Trophoblast cell (in vitro differentiated cells and primary cell): ENCODE results near the gene CACNA1C.
A peak's percentile ranks its signal among the peaks of the same experiment; 100 is the strongest.

Source experiments
- DNase-seq, 2 donors: peaks; one replicate each; pipeline ENCODE4 v3.0.0-alpha.2; 2016
- H2AFZ ChIP-seq: 2 replicates; pipeline ENCODE4 v1.6.1; 2013; ENCODE audit warnings: low read length, moderate library complexity, mild to moderate bottlenecking; ENCODE audit not compliant: insufficient read depth, poor library complexity
- H2AK5ac ChIP-seq: 2 replicates; pipeline ENCODE4 v1.6.1; 2013; ENCODE audit warnings: mild to moderate bottlenecking, low read length
- H2BK120ac ChIP-seq: 2 replicates; pipeline ENCODE4 v1.6.1; 2013; ENCODE audit warnings: low read length, mild to moderate bottlenecking, moderate library complexity; ENCODE audit not compliant: insufficient read depth, poor library complexity
- H2BK12ac ChIP-seq: 2 replicates; pipeline ENCODE4 v1.6.1; 2013; ENCODE audit warnings: mild to moderate bottlenecking, low read length, moderate library complexity
- H2BK5ac ChIP-seq: 2 replicates; pipeline ENCODE4 v1.6.1; 2013; ENCODE audit warnings: low read length, low read depth, moderate library complexity, mild to moderate bottlenecking; ENCODE audit not compliant: poor library complexity
- H3K14ac ChIP-seq: 2 replicates; pipeline ENCODE4 v1.6.1; 2013; ENCODE audit warnings: mild to moderate bottlenecking, low read length
- H3K18ac ChIP-seq: 2 replicates; pipeline ENCODE4 v1.6.1; 2013; ENCODE audit warnings: mild to moderate bottlenecking, low read length
- H3K23ac ChIP-seq: 2 replicates; pipeline ENCODE4 v1.6.1; 2013; ENCODE audit warnings: low read length
- H3K27ac ChIP-seq: 2 replicates; pipeline ENCODE4 v1.5.1; 2013; ENCODE audit warnings: low read depth, mild to moderate bottlenecking, inconsistent platforms, low read length, moderate library complexity
- H3K27me3 ChIP-seq: 2 replicates; pipeline ENCODE4 v1.6.1; 2013; ENCODE audit warnings: inconsistent platforms, mild to moderate bottlenecking, low read length, moderate library complexity; ENCODE audit not compliant: insufficient read depth
- H3K36me3 ChIP-seq, 2 experiments: 1 replicate in 1 of 2; 2 replicates in 1 of 2; pipeline ENCODE4 v1.6.1; 2013; ENCODE audit warnings: low read length in 2 of 2, mild to moderate bottlenecking in 2 of 2, moderate library complexity in 1 of 2; ENCODE audit not compliant: insufficient read depth in 2 of 2, control insufficient read depth in 1 of 2
- H3K4ac ChIP-seq: 2 replicates; pipeline ENCODE4 v1.6.1; 2013; ENCODE audit warnings: low read depth, mild to moderate bottlenecking, low read length, moderate library complexity
- H3K4me1 ChIP-seq, 2 experiments: 1 replicate in 1 of 2; 2 replicates in 1 of 2; pipeline ENCODE4 v1.6.1; 2013; ENCODE audit warnings: low read length in 2 of 2, mild to moderate bottlenecking in 2 of 2, moderate library complexity in 1 of 2; ENCODE audit not compliant: insufficient read depth in 2 of 2, control insufficient read depth in 1 of 2
- H3K4me2 ChIP-seq: 2 replicates; pipeline ENCODE4 v1.6.1; 2013; ENCODE audit warnings: inconsistent platforms, mild to moderate bottlenecking, low read length, moderate library complexity
- H3K4me3 ChIP-seq: 2 replicates; pipeline ENCODE4 v1.5.1; 2013; ENCODE audit warnings: mild to moderate bottlenecking, low read depth, low read length, inconsistent platforms
- H3K79me1 ChIP-seq: one replicate; pipeline ENCODE4 v1.6.1; 2013; ENCODE audit warnings: low read length
- H3K79me2 ChIP-seq: 2 replicates; pipeline ENCODE4 v1.6.1; 2013; ENCODE audit warnings: low read length, mild to moderate bottlenecking; ENCODE audit not compliant: control insufficient read depth, insufficient read depth, poor library complexity
- H3K9ac ChIP-seq: 2 replicates; pipeline ENCODE4 v1.6.1; 2013; ENCODE audit warnings: mild to moderate bottlenecking, low read length
- H3K9me3 ChIP-seq: 2 replicates; pipeline ENCODE4 v1.6.1; 2013; ENCODE audit warnings: low read depth, mild to moderate bottlenecking, control low read depth, inconsistent platforms, low read length; ENCODE audit not compliant: insufficient read depth
- H4K12ac ChIP-seq: 2 replicates; pipeline ENCODE4 v1.6.1; 2013; ENCODE audit warnings: low read depth, mild to moderate bottlenecking, low read length, moderate library complexity
- H4K8ac ChIP-seq: 2 replicates; pipeline ENCODE4 v1.6.1; 2013; ENCODE audit warnings: low read depth, mild to moderate bottlenecking, low read length, moderate library complexity
- H4K91ac ChIP-seq: one replicate; pipeline ENCODE4 v1.6.1; 2013; ENCODE audit warnings: low read depth, mild to moderate bottlenecking, low read length, moderate library complexity
- WGBS: extraction: QIAGEN DNeasy Blood & Tissue Kit; methylation state at CpG from one replicate; pipeline ENCODE4 v1.1.7; 2013; ENCODE audit warnings: missing lambda C conversion rate; ENCODE audit not compliant: insufficient read length, insufficient coverage; ENCODE audit errors: extremely low coverage; 5-methylcytosine and 5-hydroxymethylcytosine counted together

The CACNA1C gene

GRCh38 chr12:2306012-2306411 lies 253.2 kb downstream of the CACNA1C start:
- Histone ChIP-seq H3K79me1 (peaks cover 2% of the 10 kb centered on the region), H3K27ac (no peak overlapping the region), H3K79me2 (no peaks in the 10 kb centered on the region), H3K9ac (no peak overlapping the region), H3K14ac (no peak overlapping the region), H2AFZ (no peak overlapping the region), H4K8ac (no peak overlapping the region), H4K12ac (no peak overlapping the region), H3K23ac (no peak overlapping the region), H3K4ac (no peak overlapping the region), H3K4me2 (no peak overlapping the region), H3K9me3 (peaks cover under 1% of the 10 kb centered on the region), H2BK5ac (no peak overlapping the region), H3K27me3 (no peaks in the 10 kb centered on the region), H3K4me3 (no peak overlapping the region), H4K91ac (no peak overlapping the region), H2BK120ac (no peak overlapping the region), H2BK12ac (no peak overlapping the region), H3K4me1 (peaks cover 8 to 14% of the 10 kb centered on the region in 2 experiments), H2AK5ac (no peak overlapping the region), H3K36me3 (no peaks in the 10 kb centered on the region), H3K18ac (no peak overlapping the region)
- no CpG with 5 or more reads among the region's 3 CpGs for WGBS
- no peak for DNase-seq

DNA sequence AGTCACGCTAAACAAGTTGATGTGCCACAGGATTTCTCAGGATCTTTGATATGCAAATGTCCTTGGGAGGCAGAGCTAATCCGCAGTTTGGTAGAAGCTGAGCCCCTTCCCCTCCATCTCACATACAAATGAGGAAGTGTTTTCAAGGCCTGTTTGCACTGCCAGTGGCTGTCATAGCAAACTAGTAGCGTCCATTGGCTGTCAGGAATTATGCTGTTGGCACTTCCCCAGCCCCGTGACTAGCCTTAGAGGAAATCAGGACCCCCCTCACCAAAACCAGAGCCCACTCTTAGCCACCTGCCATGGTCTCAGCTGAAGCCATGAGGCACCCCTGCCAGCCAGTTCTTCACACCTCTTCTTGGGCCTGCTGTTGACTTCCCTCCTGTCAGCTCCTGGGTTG lies 253.9 kb downstream of the CACNA1C start:
- no peaks in the 10 kb centered on the region for H3K27me3 ChIP-seq
- no peaks in the 10 kb centered on the region for H3K9me3 ChIP-seq
- H2BK120ac ChIP-seq: no peak overlapping the region
- no peak overlapping the region for H4K8ac ChIP-seq
- no peak overlapping the region for H2AFZ ChIP-seq
- no peak overlapping the region for H3K4me2 ChIP-seq
- no peaks in the 10 kb centered on the region for H3K79me1 ChIP-seq
- no peaks in the 10 kb centered on the region for H3K79me2 ChIP-seq
- no peak overlapping the region for H2BK12ac ChIP-seq
- H3K14ac ChIP-seq: no peak overlapping the region
- H2BK5ac ChIP-seq: no peak overlapping the region
- H3K4me3 ChIP-seq: no peak overlapping the region
- H4K91ac ChIP-seq: no peak overlapping the region
- H3K18ac ChIP-seq: peak overlapping the region; percentile 27
- H3K9ac ChIP-seq: no peak overlapping the region
- H2AK5ac ChIP-seq: no peak overlapping the region
- H3K4ac ChIP-seq: no peak overlapping the region
- WGBS: no CpG with 5 or more reads among the region's 4 CpGs
- H3K4me1 ChIP-seq: peaks cover 4 to 9% of the 10 kb centered on the region in 2 experiments
- no peak for DNase-seq
- no peaks in the 10 kb centered on the region for H3K36me3 ChIP-seq
- H3K27ac ChIP-seq: no peak overlapping the region
- no peak overlapping the region for H3K23ac ChIP-seq
- no peak overlapping the region for H4K12ac ChIP-seq

DNA sequence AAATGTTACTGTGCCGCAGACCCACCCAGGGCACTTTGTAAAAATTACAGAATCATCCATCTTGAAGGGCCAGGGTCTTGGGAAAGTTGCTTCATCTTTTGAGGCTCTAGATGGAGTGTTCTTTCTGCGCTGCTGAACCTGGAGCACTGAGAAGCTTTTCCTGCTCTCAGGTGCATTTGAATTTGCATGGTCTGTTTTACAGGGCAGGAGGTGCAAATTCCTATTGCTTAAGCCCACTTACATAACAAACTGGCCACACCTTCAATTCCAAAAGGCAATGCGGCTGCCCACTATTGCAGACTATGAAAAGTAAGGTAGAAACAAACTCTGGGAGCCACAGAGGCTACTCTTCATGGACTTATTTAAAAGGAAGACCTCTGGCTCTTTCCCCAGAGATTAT lies 254.8 kb downstream of the CACNA1C start:
- DNase-seq: no peak
- Histone ChIP-seq H3K27me3 (no peaks in the 10 kb centered on the region), H3K18ac (no peak overlapping the region), H3K4me2 (no peak overlapping the region), H3K9ac (no peak overlapping the region), H3K23ac (no peak overlapping the region), H2AK5ac (no peak overlapping the region), H3K4ac (no peak overlapping the region), H3K79me1 (no peaks in the 10 kb centered on the region), H4K12ac (no peak overlapping the region), H3K4me1 (peaks cover 0 to 4% of the 10 kb centered on the region in 2 experiments), H3K4me3 (no peak overlapping the region), H3K14ac (no peak overlapping the region), H3K79me2 (no peaks in the 10 kb centered on the region), H2AFZ (no peak overlapping the region), H3K27ac (no peak overlapping the region), H4K91ac (no peak overlapping the region), H4K8ac (no peak overlapping the region), H2BK12ac (no peak overlapping the region), H3K36me3 (no peaks in the 10 kb centered on the region), H2BK120ac (no peak overlapping the region), H2BK5ac (no peak overlapping the region), H3K9me3 (no peaks in the 10 kb centered on the region)
- WGBS: no CpG with 5 or more reads among the region's 3 CpGs

GRCh38 chr12:2309647-2310046 lies 256.9 kb downstream of the CACNA1C start:
- no peak overlapping the region for H4K91ac ChIP-seq
- H4K12ac ChIP-seq: no peak overlapping the region
- H3K14ac ChIP-seq: no peak overlapping the region
- H2AK5ac ChIP-seq: no peak overlapping the region
- H3K4me2 ChIP-seq: no peak overlapping the region
- WGBS: no CpG with 5 or more reads among the region's 5 CpGs
- no peak overlapping the region for H3K18ac ChIP-seq
- peaks cover 0 to 4% of the 10 kb centered on the region in 2 experiments for H3K4me1 ChIP-seq
- no peak overlapping the region for H3K23ac ChIP-seq
- no peak overlapping the region for H3K27ac ChIP-seq
- no peaks in the 10 kb centered on the region for H3K79me2 ChIP-seq
- no peak overlapping the region for H3K4me3 ChIP-seq
- H2BK120ac ChIP-seq: no peak overlapping the region
- no peak overlapping the region for H3K4ac ChIP-seq
- no peak overlapping the region for H2BK5ac ChIP-seq
- H3K27me3 ChIP-seq: no peaks in the 10 kb centered on the region
- H3K9ac ChIP-seq: no peak overlapping the region
- no peaks in the 10 kb centered on the region for H3K79me1 ChIP-seq
- H4K8ac ChIP-seq: no peak overlapping the region
- no peaks in the 10 kb centered on the region for H3K36me3 ChIP-seq
- H2BK12ac ChIP-seq: no peak overlapping the region
- H3K9me3 ChIP-seq: no peaks in the 10 kb centered on the region
- H2AFZ ChIP-seq: no peak overlapping the region
- DNase-seq: no peak
